ENCODE measurements around the gene CNPY3.
"Not testable (repeated sequence)": the region's sequence is repeated elsewhere in the genome, so short reads cannot be mapped to it uniquely, and the experiment has no call there.

The CNPY3 gene

DNA sequence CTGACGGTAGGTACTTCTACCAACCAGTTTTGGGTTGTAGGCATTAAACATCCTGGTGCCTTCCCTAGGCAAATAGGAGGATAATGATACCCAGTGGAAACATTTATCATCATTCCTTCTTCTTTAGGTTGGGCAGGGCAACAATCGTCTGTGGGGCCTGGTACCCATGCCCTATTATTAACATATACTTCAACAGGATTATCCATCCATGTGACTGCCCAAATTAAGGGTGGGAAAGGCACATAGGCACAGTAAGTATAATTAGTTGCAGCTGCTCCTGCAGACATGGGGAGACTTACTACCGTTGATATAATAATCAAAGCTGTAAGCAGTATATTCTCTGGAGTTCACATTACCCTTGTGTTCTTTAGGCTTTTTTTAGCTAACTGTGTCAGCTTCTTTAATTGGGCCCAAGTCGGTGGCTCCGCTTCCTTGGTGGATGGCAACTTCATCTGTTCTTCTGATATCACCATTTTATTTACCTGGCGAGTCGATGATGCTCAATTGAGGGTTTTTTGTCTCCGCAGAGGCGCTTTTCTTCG is 33.0 kb upstream of the CNPY3 start:
- TF ChIP-seq CTCF (conservative IDR thresholded peaks at IDR 0.05; ENCODE audit: control insufficient read depth, insufficient read depth, low read depth, low read length), result no peak
- DNase-seq (ENCODE audit: low read depth), result no peak
- no peak overlapping the region for H3K4me3 ChIP-seq (ENCODE audit: control insufficient read depth, low read depth, low read length)

GRCh38 chr6:42898891-42899361 is 30.4 kb upstream of the CNPY3 start:
- DNase-seq (ENCODE audit: low read depth), result peak; percentile 72
- TF ChIP-seq CTCF (conservative IDR thresholded peaks at IDR 0.05; ENCODE audit: control insufficient read depth, insufficient read depth, low read depth, low read length), result peak; percentile 56
- no peak overlapping the region for H3K4me3 ChIP-seq (ENCODE audit: control insufficient read depth, low read depth, low read length)

DNA sequence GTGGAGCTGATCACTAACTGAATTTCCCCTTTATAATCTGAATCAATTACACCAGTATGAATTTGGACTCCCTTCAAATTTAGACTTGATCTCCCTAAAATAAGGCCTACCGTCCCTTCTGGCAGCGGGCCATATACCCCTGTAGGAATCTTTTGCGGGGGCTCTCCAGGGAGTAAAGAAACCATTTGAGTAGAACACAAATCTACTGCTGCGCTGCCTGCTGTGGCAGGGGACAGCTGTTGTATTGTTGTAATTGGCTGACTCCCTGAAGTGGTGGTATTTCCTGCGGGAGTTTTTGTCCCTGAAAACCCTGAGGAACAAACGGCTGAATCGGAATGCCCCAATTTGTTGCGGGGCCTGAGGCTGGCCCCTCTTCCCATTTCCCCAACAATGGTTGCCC is 29.4 kb upstream of the CNPY3 start:
- no peak for DNase-seq (ENCODE audit: low read depth)
- H3K4me3 ChIP-seq (ENCODE audit: control insufficient read depth, low read depth, low read length), result no peak overlapping the region
- no peak for TF ChIP-seq CTCF (conservative IDR thresholded peaks at IDR 0.05; ENCODE audit: control insufficient read depth, insufficient read depth, low read depth, low read length)

GRCh38 chr6:42901538-42901957 is 27.7 kb upstream of the CNPY3 start:
- H3K4me3 ChIP-seq (ENCODE audit: control insufficient read depth, low read depth, low read length), result no peak overlapping the region

GRCh38 chr6:42902429-42903263 is 26.6 kb upstream of the CNPY3 start:
- DNase-seq (ENCODE audit: low read depth); H3K4me3 ChIP-seq (ENCODE audit: control insufficient read depth, low read depth, low read length): not testable (repeated sequence)

More at GRCh38 chr6:42901538-42901957, 27.7 kb upstream of the CNPY3 start:
- peak; percentile 80 for TF ChIP-seq CTCF (conservative IDR thresholded peaks at IDR 0.05; ENCODE audit: control insufficient read depth, insufficient read depth, low read depth, low read length)
- peak; percentile 86 for DNase-seq (ENCODE audit: low read depth)

GRCh38 chr6:42904467-42904866 is 24.8 kb upstream of the CNPY3 start:
- H3K4me3 ChIP-seq (ENCODE audit: control insufficient read depth, low read depth, low read length), result no peak overlapping the region
- no peak for DNase-seq (ENCODE audit: low read depth)
- TF ChIP-seq CTCF (conservative IDR thresholded peaks at IDR 0.05; ENCODE audit: control insufficient read depth, insufficient read depth, low read depth, low read length), result no peak

DNA sequence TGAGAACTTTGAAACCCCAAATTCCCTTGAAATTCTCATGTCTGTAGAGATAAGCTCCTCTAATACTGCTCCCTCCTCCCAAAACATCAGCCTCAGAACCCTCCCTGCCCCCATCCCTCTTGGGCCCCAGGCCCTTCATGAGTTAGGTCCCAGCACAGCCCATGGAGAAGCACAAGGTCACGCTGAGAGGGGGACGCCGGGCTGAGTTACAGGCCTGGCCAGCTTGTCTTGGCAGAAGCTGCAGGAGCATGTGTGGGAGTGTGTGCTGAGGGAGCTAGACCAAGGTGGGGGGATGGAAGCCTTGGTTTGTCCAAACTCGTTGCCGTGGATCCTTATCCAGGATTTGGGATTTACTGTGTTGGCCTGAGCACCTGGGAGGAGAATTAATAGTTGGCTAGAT is 21.9 kb upstream of the CNPY3 start:
- TF ChIP-seq CTCF (conservative IDR thresholded peaks at IDR 0.05; ENCODE audit: control insufficient read depth, insufficient read depth, low read depth, low read length), result no peak
- H3K4me3 ChIP-seq (ENCODE audit: control insufficient read depth, low read depth, low read length), result no peak overlapping the region
- no peak for DNase-seq (ENCODE audit: low read depth)

All from fibroblast of mammary gland (primary cell).